ENCODE results near the gene H2BK1.

H2BK1 gene

DNA sequence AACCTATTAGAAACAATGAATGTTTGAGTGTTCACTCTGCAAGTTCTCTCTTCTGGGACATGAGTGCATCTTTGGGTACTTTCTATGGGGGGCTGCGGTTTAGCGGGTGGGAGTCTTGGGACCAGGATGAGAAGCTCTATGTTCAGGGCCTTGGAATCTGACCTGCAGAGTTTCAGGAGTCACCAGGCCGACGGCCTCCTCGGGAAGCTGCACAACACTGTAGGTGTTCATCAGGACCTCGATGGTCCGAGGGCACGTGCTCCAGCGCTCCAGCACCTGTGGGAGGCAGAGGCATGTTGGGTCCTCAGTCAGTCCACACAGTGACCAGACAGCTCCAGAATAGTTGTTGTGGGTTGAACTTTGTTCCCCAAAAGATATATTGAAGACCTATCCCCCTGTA, 33.9 kb downstream of the H2BK1 start:
- no peak for DNase-seq

DNA sequence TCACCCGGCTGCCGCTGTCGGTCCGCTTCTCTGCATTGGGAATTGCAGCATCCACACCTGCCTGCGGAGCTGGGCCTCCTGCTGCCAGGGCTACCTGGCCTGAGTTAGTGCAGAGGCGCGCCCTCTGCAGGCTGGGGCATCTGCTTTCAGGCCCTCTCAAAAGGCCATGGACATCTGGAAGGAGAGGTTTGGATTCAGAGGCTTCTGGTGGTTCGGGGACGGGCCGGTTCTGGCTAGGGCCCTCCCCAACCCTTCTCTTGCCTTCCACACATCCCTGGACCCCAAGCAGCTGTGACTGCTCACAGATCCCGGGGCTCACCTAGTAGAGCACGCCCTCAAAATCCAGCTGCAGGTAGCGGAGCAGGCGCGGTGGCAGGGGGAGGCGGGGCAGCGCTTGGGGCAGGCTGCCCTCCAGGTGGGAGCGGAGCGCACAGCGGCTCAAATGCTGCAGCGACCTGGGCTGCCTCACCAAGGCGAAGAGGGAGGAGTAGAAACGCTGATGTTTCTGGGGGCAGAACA, 34.4 kb downstream of the H2BK1 start:
- DNase-seq, result no peak

DNA sequence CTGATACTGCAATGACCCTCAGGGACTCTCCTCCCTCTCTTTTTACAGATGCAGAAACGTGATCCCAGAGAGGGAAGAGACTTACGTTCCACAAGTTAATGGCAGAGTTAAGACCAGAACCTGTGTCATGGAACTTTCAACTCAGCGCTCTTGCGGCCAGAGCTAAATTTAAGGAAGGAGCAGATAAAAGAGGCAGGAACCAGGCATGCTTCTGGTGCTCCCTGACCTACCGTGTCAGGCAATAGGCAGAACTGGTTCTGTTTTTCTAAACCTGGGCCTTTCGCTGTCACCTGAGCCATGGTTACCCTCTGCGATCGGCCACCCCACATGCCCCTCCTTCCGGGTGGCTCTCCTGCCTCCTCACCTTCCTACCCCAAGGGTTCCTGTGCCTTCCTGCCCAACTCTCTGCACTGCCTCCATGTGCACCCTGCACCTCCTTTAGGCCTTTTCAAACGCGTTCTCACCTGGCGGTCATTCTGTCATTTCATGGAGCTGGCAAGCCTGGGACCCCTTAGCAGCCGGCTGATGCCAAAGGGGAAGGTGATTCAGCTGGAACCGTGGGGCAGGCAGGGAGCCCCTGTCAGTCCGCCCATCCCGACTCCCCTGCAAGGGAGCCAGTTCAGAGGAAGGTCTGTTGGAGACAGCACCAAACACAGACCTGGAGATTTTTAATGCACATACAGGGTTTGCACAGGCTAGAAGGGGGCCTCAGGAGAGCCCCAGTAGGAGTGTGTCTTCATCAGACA, 35.1 kb downstream of the H2BK1 start:
- no peak for DNase-seq

DNA sequence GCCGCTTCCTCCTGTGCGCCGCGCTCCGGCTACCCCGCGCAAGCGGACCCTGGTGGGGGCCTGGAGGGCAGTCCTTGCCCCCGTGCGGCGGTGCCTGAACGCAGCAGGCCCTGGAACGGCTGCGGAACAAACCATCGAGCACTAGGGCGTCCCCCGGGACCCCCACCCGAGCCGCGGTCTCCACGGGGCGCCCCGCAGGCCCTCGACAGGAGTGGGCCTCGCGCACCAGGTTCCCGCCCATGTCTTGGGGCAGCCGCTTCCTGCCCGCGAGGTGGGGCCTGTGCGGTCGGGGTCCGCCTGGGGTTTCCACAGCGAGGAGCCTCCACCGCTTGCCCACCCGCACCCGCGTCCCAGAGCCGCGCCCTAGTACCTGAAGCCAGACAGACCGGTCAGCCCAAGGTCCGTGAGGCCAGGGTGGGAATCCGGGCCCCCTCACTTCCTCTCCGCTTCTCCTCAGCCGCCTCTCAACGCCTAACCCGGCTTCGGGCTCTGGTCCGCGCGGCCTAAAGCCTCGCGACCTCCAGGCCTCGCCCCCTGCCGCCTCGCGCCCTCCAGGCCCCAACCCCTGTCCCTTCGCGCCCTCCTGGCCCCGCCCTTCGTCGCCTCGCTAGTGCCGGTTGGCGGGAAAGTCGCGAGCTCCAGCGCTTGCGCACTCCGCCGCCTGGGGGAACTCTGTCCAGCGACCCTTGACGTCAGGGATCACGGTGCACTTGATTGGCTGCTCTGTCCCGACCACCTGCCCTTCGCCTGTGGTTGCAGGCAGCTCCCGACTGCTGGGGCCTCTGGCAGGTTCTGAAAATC, 35.8 kb downstream of the H2BK1 start:
- no peak for DNase-seq

DNA sequence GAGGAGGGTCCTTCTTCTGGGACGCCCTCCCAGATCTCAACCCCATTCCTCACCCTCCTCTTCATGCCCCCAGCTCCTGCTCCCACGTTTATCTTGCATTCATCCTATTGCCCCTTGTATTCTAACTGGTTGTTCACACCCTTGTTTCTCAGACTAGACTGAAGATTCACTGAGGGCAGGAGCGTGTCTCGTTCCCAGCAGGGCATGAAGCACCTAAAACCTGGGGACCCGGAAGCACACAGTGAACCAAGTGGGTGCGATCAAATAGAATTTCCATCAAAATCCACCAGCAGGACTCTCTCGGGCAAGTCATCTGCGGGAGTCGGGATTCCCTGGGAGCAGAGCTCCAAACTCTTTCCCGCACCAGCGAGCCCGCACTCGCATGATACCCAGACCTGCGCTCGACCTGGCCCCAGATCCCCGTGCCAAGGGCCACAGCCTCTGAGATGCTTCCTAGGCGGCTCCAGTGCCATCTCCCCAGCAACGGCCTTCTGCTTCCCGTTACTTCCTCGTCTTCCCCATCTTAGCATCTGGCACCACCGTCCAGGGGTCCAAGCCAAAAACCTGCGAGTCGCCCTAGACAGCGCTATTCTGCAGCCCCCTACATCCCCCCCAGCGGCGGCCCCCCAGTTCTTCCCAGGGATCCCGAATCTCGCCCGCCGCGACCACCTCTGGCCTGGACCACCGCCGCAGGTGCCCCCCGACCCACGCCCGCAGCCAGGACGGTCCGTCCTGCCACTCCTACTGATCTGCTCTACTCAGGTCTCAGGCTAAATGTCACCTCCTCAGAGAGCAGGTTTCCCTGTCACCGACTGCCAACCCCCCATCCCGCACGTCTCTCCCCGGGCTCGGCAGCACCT, 36.7 kb downstream of the H2BK1 start:
- no peak for DNase-seq

DNA sequence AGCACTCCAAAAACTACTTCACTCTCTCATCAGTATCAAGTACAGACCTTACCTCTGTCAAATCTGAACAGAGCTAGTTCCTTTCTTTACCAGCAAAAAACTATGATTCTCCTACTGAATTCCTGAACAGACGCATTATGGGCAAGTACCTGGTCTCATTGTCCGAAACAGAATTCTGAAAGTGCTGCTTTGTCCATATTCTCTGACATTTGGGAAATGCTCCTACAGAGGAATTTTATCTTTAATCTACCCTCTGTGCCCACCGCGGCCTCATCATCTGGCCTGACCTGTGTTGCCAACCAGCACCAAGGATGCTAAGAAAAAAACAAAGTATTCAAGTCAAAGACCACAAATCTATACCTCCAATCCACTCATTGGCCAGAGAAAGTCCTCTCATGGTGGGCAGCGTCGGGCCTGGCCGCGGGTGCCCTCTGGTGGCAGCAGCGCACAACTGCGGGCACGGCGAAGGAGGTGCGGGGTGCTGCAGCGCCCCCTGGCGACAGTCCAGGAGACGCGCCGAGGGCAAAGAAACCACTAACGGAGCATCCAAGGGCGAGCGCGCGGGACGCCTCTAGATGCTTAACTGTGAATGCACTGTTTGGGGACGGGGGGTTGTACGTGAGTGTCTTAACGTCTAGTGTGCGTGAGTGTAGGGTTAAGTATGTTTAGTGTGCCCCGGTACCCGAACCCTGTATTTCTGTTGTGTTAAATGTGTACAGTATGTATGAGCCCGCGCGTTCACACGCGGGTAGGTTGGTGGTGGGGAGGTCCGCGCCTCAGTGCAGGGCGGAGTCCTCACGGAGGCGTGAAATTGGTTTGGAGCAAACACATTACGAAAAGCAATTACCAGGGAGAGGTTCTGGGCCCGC, 37.8 kb downstream of the H2BK1 start:
- DNase-seq, result peak; percentile 58

DNA sequence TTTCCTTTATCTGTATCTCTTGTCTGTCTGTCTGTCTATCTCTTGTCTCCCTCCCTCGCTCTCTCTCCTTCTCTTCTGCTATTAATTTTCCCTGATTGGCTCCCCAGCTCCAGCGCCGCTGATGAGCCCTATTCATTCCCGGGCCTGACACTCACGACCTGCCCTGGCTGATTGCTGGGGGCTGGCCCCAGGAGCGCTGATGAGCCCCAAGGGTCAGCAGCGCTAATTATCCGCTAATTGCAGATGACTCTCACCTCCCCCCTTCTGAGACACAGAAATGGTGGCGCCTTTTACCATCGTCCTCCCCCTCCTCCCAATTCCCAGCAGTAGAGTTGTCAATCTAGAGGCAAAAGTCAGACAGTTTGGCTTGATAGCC, 41.5 kb downstream of the H2BK1 start:
- DNase-seq, result no peak

DNA sequence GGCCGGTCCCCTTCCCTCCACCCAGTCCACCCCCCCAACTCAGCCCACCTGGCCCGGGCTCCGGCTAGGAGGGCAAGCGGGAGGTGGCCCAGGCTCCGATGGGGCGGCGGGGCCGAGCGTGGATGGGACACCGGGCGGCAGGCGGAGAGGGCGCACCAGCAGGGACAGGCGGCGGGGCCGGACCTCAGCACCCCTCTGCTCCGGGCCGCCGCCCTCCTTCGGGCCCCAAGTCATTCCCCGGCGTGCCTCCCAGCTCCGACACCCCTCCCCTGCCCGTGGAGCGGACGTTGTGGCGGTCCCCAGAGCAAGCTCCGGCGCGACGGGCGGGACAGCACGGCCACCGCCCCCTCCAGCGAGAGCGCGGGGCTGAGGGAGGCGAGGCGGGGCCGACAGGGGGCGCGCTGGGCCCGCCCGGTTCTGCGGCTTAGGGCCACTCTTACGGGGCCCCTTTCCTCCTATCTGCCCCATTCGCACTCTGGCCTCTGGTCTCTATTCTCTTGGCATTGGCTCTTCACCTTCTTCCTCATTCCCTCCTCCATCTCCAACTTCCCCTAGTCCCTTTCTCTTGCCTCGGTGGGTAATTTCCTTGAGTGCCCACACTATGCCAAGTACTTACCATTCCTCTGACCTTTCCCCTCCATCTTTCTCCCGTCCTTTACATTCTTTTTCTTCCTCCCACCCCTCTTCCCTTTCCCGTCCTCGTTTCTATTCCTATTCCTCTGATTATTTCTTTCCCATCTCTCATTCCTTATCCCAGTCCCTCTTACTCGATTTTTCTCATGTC, 42.1 kb downstream of the H2BK1 start:
- no peak for DNase-seq

DNA sequence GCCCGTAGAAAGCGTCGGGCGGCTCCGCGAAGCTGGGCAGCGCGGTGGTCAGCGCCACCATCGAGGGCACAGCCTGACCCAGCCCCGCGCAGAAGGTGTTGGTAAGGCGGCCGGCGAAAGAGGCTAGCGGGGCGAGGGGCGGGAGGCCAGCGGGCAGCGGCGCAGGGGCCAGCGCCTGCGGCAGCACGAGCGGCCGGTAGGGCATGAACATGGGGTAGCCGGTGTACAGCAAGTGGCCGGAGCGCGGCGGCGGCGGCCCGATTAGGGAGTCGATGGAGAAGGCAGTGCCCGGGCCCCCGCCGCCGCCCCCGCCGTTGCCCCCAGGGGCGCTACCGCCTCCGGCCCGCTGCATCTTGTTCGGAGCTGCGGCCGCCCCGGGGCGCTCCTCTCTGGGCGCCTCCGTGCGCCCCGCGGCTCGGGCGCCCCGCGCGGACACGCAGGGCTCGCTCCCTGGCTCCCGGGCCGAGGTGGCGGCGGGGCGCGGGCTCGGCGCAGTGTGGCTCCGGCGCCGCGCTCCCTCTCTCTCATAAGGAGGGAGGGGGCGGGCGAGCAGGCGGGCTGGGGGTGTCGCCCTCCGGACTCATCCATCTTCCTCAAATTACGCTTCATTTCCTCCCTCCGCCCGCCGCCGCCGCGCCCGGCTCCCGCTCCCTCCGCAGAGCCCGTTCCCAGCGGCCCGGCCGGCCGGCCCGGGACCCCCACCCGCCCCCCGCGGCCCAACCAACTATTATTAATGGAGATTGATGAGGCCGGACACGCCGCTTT, 42.9 kb downstream of the H2BK1 start, which contains the start of gene GBX1:
GBX1 (minus strand) TSS at position 498 of the 765 bp plus-strand sequence; CDS start at position 352, 146 bp downstream.
- DNase-seq, result no peak

DNA sequence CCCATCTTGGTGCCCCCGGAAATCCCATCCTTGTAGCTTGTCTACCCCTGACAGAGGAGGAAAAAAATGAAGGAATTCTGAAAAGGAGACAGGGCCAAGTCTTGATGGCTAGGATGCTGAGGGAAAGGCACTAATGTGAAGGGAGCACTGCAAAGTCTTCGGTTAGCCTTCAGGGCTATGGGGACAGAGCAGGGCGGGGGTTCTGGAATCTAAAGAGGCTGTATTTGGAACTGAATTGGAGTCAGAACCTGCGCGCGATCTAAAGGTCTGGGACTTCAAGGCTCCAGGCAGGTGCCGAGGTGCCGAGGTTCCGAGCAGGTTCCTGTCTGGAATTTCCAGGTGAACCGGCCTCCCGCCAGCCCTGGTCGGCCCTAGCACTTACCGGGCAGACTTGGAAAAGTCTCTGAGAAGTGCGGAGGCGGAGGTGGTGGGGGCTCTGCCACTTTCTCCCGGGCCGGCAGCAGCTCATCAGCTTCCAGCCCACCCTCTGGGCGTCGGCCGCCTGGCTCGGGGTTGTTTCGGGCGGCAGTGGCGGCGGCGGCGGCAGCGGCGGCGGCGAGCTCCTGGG, 43.6 kb downstream of the H2BK1 start:
- no peak for DNase-seq

DNA sequence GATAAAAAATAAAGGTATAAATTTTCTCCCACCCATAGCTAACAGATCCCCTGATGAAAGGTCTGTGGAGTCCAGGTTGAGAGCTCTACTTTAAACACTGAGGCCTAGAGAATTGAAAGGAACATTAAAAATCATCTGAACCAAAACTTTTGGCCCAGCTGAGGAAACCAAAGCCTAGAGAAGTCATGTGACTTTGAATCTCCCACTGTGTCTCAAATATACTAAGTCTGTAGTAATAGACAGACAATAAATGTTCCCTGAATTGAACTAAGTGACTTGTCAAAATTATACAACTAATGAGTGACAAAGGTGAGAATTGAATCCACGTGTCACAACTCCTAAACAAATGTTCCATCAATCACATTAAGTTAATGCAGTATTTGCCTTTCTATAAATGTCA, 48.5 kb downstream of the H2BK1 start:
- no peak for DNase-seq
